Glutamatergic neuron (in vitro differentiated cells): ENCODE data around the gene ELOVL6. TPM values are rescaled to one million over a fixed set of nuclear protein-coding genes. Genes with fewer than 3 reads are reported as not detected.
"Not testable (repeated sequence)": the region's sequence is repeated elsewhere in the genome, so short reads cannot be mapped to it uniquely, and the experiment has no call there.

Source experiments
- DNase-seq: peaks from one replicate; pipeline ENCODE4 v3.0.0; 2022
- H3K27ac Mint-ChIP-seq: one replicate; pipeline ENCODE4 v1.8.0; 2020; ENCODE audit warnings: mild to moderate bottlenecking, mixed read lengths, inconsistent platforms; ENCODE audit not compliant: unreplicated experiment
- H3K27me3 Mint-ChIP-seq: one replicate; pipeline ENCODE4 v1.8.0; 2020; ENCODE audit warnings: mild to moderate bottlenecking, moderate library complexity, mixed read lengths, inconsistent platforms; ENCODE audit not compliant: unreplicated experiment
- H3K36me3 Mint-ChIP-seq: one replicate; pipeline ENCODE4 v1.8.0; 2020; ENCODE audit warnings: mild to moderate bottlenecking, mixed read lengths, inconsistent platforms; ENCODE audit not compliant: unreplicated experiment
- H3K4me1 Mint-ChIP-seq: one replicate; pipeline ENCODE4 v1.8.0; 2020; ENCODE audit warnings: mild to moderate bottlenecking, low read depth, mixed read lengths, inconsistent platforms; ENCODE audit not compliant: unreplicated experiment
- H3K4me3 Mint-ChIP-seq: one replicate; pipeline ENCODE4 v1.8.0; 2020; ENCODE audit warnings: mild to moderate bottlenecking, mixed read lengths, inconsistent platforms; ENCODE audit not compliant: unreplicated experiment
- H3K9me3 Mint-ChIP-seq: one replicate; pipeline ENCODE4 v1.8.0; 2020; ENCODE audit warnings: mild to moderate bottlenecking, moderate library complexity, mixed read lengths, inconsistent platforms; ENCODE audit not compliant: unreplicated experiment
- total RNA-seq: library from RNA; stranded (reverse); fragmentation: NEBNext Ultra II Directional; extraction: Animal tissue kit (Norgen Biotek cat#: 25700); gene quantifications from one replicate; pipeline ENCODE4 v1.2.1, GENCODE V29; 2021; ENCODE audit not compliant: unreplicated experiment
- TF ChIP-seq, protein P1 (sequence below): fragments of 200-600 bp; sonication (generic); IDR thresholded peaks from one replicate; pipeline ENCODE4 v1.5.0; 2021; ENCODE audit not compliant: partially characterized antibody, unreplicated experiment

Gene ELOVL6
- total RNA-seq, 1 donor from 2014 or later, result 60.1 TPM

DNA sequence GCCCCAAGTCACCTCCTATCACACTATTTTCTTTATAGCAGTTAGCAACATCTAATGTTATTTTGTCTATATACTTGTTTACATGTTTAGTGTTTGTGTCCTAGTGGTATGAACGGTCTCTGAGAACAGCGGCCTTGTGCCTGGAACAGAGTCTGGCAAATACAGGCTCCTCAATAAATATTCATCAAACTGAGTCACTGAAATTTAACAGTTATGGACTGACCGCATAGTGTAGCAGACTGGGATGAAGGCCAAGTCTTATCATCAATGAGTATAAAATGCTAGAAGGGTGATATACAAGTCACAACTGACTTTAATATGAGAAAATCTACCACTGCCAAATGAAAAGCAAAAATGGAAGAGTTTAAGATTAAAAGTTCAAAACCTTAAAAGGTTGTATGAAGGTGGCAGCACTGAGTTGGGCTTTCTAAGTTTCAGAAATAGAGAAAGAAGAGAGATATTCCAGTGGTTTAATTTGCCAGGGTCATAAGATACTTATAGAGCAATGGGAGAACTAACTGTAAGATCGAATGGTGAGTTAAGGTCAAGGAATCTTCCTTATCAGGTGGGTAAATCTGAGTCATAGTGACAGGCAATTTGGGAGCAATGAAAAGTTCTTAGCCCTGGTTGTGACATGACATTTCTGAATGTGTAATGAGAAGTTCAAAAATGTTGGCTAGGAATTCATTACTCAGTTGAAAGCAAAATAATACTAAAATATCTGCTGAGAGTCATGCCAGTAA lies 34.9 kb downstream of the ELOVL6 start:
- Mint-ChIP-seq H3K4me3 (no peak overlapping the region), H3K36me3 (no peaks in the 10 kb centered on the region), H3K27ac (no peak overlapping the region), H3K9me3 (no peaks in the 10 kb centered on the region), H3K27me3 (no peaks in the 10 kb centered on the region), H3K4me1 (peaks cover 11% of the 10 kb centered on the region)
- DNase-seq, result no peak
- TF ChIP-seq, protein P1, sequence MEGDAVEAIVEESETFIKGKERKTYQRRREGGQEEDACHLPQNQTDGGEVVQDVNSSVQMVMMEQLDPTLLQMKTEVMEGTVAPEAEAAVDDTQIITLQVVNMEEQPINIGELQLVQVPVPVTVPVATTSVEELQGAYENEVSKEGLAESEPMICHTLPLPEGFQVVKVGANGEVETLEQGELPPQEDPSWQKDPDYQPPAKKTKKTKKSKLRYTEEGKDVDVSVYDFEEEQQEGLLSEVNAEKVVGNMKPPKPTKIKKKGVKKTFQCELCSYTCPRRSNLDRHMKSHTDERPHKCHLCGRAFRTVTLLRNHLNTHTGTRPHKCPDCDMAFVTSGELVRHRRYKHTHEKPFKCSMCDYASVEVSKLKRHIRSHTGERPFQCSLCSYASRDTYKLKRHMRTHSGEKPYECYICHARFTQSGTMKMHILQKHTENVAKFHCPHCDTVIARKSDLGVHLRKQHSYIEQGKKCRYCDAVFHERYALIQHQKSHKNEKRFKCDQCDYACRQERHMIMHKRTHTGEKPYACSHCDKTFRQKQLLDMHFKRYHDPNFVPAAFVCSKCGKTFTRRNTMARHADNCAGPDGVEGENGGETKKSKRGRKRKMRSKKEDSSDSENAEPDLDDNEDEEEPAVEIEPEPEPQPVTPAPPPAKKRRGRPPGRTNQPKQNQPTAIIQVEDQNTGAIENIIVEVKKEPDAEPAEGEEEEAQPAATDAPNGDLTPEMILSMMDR, result no peak

DNA sequence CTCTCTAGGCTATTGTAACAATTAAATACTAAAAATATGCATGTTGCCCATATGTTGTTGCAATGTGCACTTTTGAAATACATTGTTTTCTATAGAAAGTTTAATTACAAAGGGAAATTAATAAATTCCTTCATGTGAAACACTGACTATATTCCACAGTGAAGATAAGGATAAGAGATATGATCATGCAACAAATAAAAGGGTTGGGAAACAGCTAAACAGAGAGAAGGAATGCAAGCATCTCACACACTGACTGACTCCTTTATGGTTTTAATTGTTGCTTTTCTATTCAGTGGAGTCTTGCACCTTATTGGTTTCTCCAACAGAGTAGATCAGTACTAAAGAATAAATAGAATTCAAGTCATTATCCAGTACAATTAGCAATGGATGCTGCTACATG lies 37.8 kb downstream of the ELOVL6 start:
- DNase-seq, result no peak
- Mint-ChIP-seq H3K9me3 (no peaks in the 10 kb centered on the region), H3K27me3 (no peaks in the 10 kb centered on the region), H3K4me3 (no peak overlapping the region), H3K36me3 (no peaks in the 10 kb centered on the region), H3K27ac (no peak overlapping the region), H3K4me1 (peaks cover under 1% of the 10 kb centered on the region)
- TF ChIP-seq, protein P1, result no peak

DNA sequence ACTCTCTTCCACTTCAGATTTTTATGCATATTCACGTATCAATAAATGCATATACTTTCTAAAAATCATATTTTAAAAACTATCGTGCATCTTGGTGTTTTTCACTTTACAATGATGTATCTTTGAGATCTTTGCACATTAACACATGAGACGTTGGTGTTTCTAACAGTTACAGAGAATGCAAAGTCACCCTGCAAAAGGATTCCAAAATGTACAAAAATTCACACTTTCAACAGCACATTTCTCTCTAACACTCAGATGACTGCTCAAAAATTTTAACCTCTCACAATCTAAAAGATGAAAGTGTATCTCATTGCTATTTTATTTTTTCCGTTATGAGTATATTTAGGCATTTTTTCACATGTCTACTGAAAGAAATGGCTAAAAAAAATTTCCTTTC lies 38.9 kb downstream of the ELOVL6 start:
- Mint-ChIP-seq H3K36me3 (no peaks in the 10 kb centered on the region), H3K27me3 (no peaks in the 10 kb centered on the region), H3K4me3 (no peak overlapping the region), H3K27ac (no peak overlapping the region), H3K4me1 (no peaks in the 10 kb centered on the region), H3K9me3 (no peaks in the 10 kb centered on the region)
- TF ChIP-seq, protein P1, result no peak
- no peak for DNase-seq

DNA sequence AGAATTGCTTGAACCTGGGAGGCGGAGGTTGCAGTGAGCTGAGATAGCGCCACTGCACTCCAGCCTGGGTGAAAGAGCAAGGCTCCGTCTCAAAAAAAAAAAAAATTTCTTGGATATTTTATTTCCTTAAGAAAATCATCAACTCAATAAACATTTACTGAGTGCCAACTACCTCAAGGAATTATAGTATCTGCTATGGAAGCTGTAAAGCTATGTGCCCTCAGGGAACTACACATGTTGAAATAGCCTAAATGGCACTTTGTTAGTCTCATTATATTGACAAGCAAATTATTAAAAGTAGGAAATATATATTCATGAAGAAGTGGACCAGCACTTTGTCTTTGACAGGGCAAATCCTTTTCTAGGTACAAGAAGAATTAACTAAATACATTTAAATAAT lies 40.8 kb downstream of the ELOVL6 start:
- H3K4me3 Mint-ChIP-seq, result no peak overlapping the region
- TF ChIP-seq, protein P1, result no peak
- H3K36me3 Mint-ChIP-seq, result no peaks in the 10 kb centered on the region
- no peaks in the 10 kb centered on the region for H3K27me3 Mint-ChIP-seq
- no peaks in the 10 kb centered on the region for H3K9me3 Mint-ChIP-seq
- H3K27ac Mint-ChIP-seq, result no peak overlapping the region
- peaks cover under 1% of the 10 kb centered on the region for H3K4me1 Mint-ChIP-seq
- DNase-seq, result no peak

DNA sequence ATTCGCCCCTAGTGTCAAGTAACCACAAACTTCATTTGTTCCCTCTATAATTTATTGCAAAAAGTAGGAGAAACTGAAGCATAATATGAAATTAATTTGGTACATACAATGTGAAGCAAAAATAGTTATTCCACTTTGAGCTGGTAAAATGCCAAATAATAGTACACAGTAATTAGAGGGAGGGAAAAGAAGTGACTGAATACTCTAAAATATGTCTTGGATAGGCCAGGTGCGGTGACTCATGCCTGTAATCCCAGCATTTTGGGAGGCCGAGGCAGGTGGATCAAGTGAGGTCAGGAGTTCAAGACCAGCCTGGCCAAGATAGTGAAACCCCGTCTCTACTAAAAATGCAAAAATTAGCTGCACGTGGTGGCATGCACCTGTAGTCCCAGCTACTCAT lies 41.2 kb downstream of the ELOVL6 start:
- H3K9me3 Mint-ChIP-seq, H3K4me1 Mint-ChIP-seq, H3K27me3 Mint-ChIP-seq, H3K36me3 Mint-ChIP-seq, H3K27ac Mint-ChIP-seq, H3K4me3 Mint-ChIP-seq, DNase-seq: not testable (repeated sequence)
